CMK (cell line): ENCODE results near the gene AKAP13.
"Not testable (repeated sequence)": the region's sequence is repeated elsewhere in the genome, so short reads cannot be mapped to it uniquely, and the experiment has no call there.

ENCODE experiments used
- DNase-seq: peaks from one replicate; pipeline ENCODE4 v3.0.0-alpha.2; 2010; ENCODE audit warnings: low read depth

AKAP13 gene

GRCh38 chr15:85500729-85501128 lies 120.3 kb downstream of the AKAP13 start:
- no peak for DNase-seq

- DNase-seq = no peak
Measured at GRCh38 chr15:85501574-85501973, 121.2 kb downstream of the AKAP13 start.

GRCh38 chr15:85503151-85503799 lies 122.9 kb downstream of the AKAP13 start:
- no peak for DNase-seq

- peak; percentile 29 for DNase-seq
Measured at GRCh38 chr15:85504749-85505676, 124.6 kb downstream of the AKAP13 start.

GRCh38 chr15:85507114-85507513 lies 126.7 kb downstream of the AKAP13 start:
- no peak for DNase-seq

- DNase-seq = no peak
Measured at GRCh38 chr15:85509973-85510372, 129.6 kb downstream of the AKAP13 start.

GRCh38 chr15:85514413-85514812 lies 134.0 kb downstream of the AKAP13 start:
- no peak for DNase-seq

- DNase-seq = no peak
Measured at GRCh38 chr15:85515212-85515611, 134.8 kb downstream of the AKAP13 start.

GRCh38 chr15:85517086-85517485 lies 136.7 kb downstream of the AKAP13 start:
- no peak for DNase-seq

GRCh38 chr15:85518979-85519761 lies 138.8 kb downstream of the AKAP13 start:
- no peak for DNase-seq

- DNase-seq = no peak
Measured at GRCh38 chr15:85520650-85521049, 140.2 kb downstream of the AKAP13 start.

- no peak for DNase-seq
Measured at GRCh38 chr15:85523530-85523929, 143.1 kb downstream of the AKAP13 start.

GRCh38 chr15:85525755-85526154 lies 145.4 kb downstream of the AKAP13 start:
- DNase-seq = no peak

- DNase-seq = no peak
Measured at GRCh38 chr15:85527895-85528294, 147.5 kb downstream of the AKAP13 start.

GRCh38 chr15:85530079-85530478 lies 149.7 kb downstream of the AKAP13 start:
- DNase-seq = no peak

- DNase-seq = no peak
Measured at GRCh38 chr15:85531083-85531482, 150.7 kb downstream of the AKAP13 start.

- no peak for DNase-seq
Measured at GRCh38 chr15:85532689-85533088, 152.3 kb downstream of the AKAP13 start.

GRCh38 chr15:85534031-85534430 lies 153.6 kb downstream of the AKAP13 start:
- peak; percentile 24 for DNase-seq

- DNase-seq = not testable (repeated sequence)
Measured at GRCh38 chr15:85535533-85536330, 155.3 kb downstream of the AKAP13 start.

GRCh38 chr15:85536341-85536740 lies 155.9 kb downstream of the AKAP13 start:
- DNase-seq = no peak

GRCh38 chr15:85539491-85539890 lies 159.1 kb downstream of the AKAP13 start:
- no peak for DNase-seq
